Mesenchymal stem cell (in vitro differentiated cells and primary cell): ENCODE measurements around the gene KRTAP21-1.

Experiments used
- DNase-seq: peaks from one replicate; pipeline ENCODE4 v3.0.0-alpha.2; 2013
- H2AFZ ChIP-seq: one replicate; pipeline ENCODE4 v1.6.1; 2013; ENCODE audit warnings: low read depth, mild to moderate bottlenecking, control low read depth, inconsistent platforms, low read length, moderate library complexity
- H2AK5ac ChIP-seq: 2 replicates; pipeline ENCODE4 v1.6.1; 2013; ENCODE audit warnings: low read length, moderate library complexity, mild to moderate bottlenecking, inconsistent platforms; ENCODE audit not compliant: severe bottlenecking
- H2BK120ac ChIP-seq: one replicate; pipeline ENCODE4 v1.6.1; 2013; ENCODE audit warnings: low read depth, mild to moderate bottlenecking, inconsistent platforms, low read length, moderate library complexity
- H2BK12ac ChIP-seq, 2 experiments: one replicate each; pipeline ENCODE4 v1.6.1; 2013; ENCODE audit warnings: inconsistent platforms in 2 of 2, low read length in 2 of 2, mild to moderate bottlenecking in 2 of 2, moderate library complexity in 2 of 2, control low read depth in 1 of 2
- H2BK15ac ChIP-seq: one replicate; pipeline ENCODE4 v1.6.1; 2013; ENCODE audit warnings: mild to moderate bottlenecking, low read depth, inconsistent platforms; ENCODE audit not compliant: poor library complexity, severe bottlenecking
- H2BK5ac ChIP-seq: 2 replicates; pipeline ENCODE4 v1.6.1; 2013; ENCODE audit warnings: low read depth, mild to moderate bottlenecking, low read length, control low read depth, inconsistent platforms; ENCODE audit not compliant: poor library complexity, severe bottlenecking
- H3K14ac ChIP-seq, 2 experiments: one replicate each; pipeline ENCODE4 v1.6.1; 2013; ENCODE audit warnings: inconsistent platforms in 2 of 2, low read length in 2 of 2, control low read depth in 1 of 2, mild to moderate bottlenecking in 1 of 2, moderate library complexity in 1 of 2
- H3K18ac ChIP-seq, 2 experiments: one replicate each; pipeline ENCODE4 v1.6.1; 2013; ENCODE audit warnings: inconsistent platforms in 2 of 2, low read length in 2 of 2, control low read depth in 1 of 2, low read depth in 1 of 2, mild to moderate bottlenecking in 1 of 2
- H3K23ac ChIP-seq, 2 experiments: one replicate each; pipeline ENCODE4 v1.6.1; 2013; ENCODE audit warnings: inconsistent platforms in 2 of 2, low read length in 2 of 2, mild to moderate bottlenecking in 2 of 2, moderate library complexity in 2 of 2, control low read depth in 1 of 2
- H3K27ac ChIP-seq: 2 replicates; pipeline ENCODE4 v1.5.1; 2013; ENCODE audit warnings: mild to moderate bottlenecking, moderate library complexity, low read length, control low read depth, inconsistent platforms; ENCODE audit not compliant: poor library complexity, severe bottlenecking
- H3K27me3 ChIP-seq, 2 experiments: 2 replicates each; pipeline versions ENCODE4 v1.6.1 to v1.7.0; 2013; ENCODE audit warnings: low read length in 2 of 2, mild to moderate bottlenecking in 2 of 2, moderate library complexity in 2 of 2, control low read depth in 1 of 2, inconsistent platforms in 1 of 2; ENCODE audit not compliant: control insufficient read depth in 1 of 2, insufficient read depth in 1 of 2
- H3K36me3 ChIP-seq, 2 experiments: 2 replicates each; pipeline versions ENCODE4 v1.6.1 to v1.7.0; 2013; ENCODE audit warnings: low read length in 2 of 2, control low read depth in 1 of 2, inconsistent platforms in 1 of 2, low read depth in 1 of 2, mild to moderate bottlenecking in 1 of 2; ENCODE audit not compliant: insufficient read depth in 2 of 2, control insufficient read depth in 1 of 2
- H3K4ac ChIP-seq, 2 experiments: one replicate each; pipeline ENCODE4 v1.6.1; 2013; ENCODE audit warnings: inconsistent platforms in 2 of 2, low read length in 2 of 2, mild to moderate bottlenecking in 2 of 2, moderate library complexity in 2 of 2, control low read depth in 1 of 2, low read depth in 1 of 2
- H3K4me1 ChIP-seq: 2 replicates; pipeline ENCODE4 v1.6.1; 2013; ENCODE audit warnings: low read depth, low read length, control low read depth; ENCODE audit not compliant: control insufficient read depth, insufficient read depth
- H3K4me2 ChIP-seq: 2 replicates; pipeline ENCODE4 v1.6.1; 2013; ENCODE audit warnings: low read length, mild to moderate bottlenecking, inconsistent platforms; ENCODE audit not compliant: poor library complexity, severe bottlenecking
- H3K4me3 ChIP-seq, 2 experiments: 2 replicates each; pipeline versions ENCODE4 v1.5.1 to v1.7.0; 2013; ENCODE audit warnings: low read length in 2 of 2, mild to moderate bottlenecking in 2 of 2, control low read depth in 1 of 2, low read depth in 1 of 2; ENCODE audit not compliant: insufficient read depth in 1 of 2
- H3K79me1 ChIP-seq: replicated peaks from 2 replicates; pipeline ENCODE4 v1.6.1; 2013; ENCODE audit warnings: mild to moderate bottlenecking, control low read depth, low read length, inconsistent platforms; ENCODE audit not compliant: poor library complexity, severe bottlenecking
- H3K9ac ChIP-seq: 2 replicates; pipeline ENCODE4 v1.7.0; 2013; ENCODE audit warnings: mild to moderate bottlenecking, low read length, moderate library complexity
- H3K9me3 ChIP-seq: 2 replicates; pipeline ENCODE4 v1.7.0; 2013; ENCODE audit warnings: mild to moderate bottlenecking, low read length; ENCODE audit not compliant: control insufficient read depth
- H4K8ac ChIP-seq: one replicate; pipeline ENCODE4 v1.6.1; 2013; ENCODE audit warnings: inconsistent platforms, mild to moderate bottlenecking, low read length, moderate library complexity
- H4K91ac ChIP-seq: one replicate; pipeline ENCODE4 v1.6.1; 2013; ENCODE audit warnings: mild to moderate bottlenecking, low read length, inconsistent platforms
- WGBS: methylation state at CpG from one replicate; pipeline ENCODE4 v1.1.7; 2013; ENCODE audit warnings: mixed read lengths; 5-methylcytosine and 5-hydroxymethylcytosine counted together

Gene KRTAP21-1

DNA sequence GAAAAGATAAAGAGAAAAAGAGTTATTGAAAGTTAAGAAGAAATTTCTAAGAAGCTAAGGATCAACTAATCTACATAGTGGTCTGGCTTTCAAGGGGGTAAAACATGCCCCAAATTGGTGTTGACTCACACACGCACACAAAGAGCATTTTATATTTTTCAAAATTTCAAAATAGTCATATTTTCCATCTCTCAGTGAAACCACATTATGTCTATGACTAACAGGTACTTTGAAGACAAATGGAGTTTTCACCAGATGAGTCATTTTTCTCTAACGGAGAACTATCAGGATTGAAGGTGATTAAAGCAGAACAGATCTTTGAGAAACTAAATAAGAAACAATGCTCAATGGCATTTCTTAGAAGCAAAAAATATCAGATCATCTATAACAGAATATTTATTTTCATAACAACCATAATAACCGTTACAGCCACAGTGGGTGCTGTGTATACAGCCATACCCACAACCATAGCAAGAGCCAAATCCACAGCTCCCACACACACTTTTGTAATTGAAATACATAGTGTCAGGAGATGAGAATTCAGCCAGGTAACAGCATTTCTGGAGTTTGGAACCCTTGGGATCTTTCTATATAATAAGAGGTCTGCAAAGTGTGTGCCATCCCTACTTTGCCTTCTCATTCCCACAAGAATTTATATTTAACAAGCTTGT, 36.9 kb downstream of the KRTAP21-1 start, which contains the start of gene KRTAP21-3:
Gene KRTAP21-3 (minus strand): TSS at position 539 of the 671 bp plus-strand sequence. CDS start 18 bp downstream, at position 521.
- Histone ChIP-seq H3K23ac (no peak within 1 kb of the TSS), H3K36me3 (no peaks in the 10 kb centered on the region), H3K9ac (no peak within 1 kb of the TSS), H3K18ac (no peak within 1 kb of the TSS), H4K91ac (no peak within 1 kb of the TSS), H3K4me3 (no peak within 1 kb of the TSS), H4K8ac (no peak within 1 kb of the TSS), H2BK12ac (no peak within 1 kb of the TSS), H2BK5ac (no peak within 1 kb of the TSS), H2AFZ (no peak within 1 kb of the TSS), H3K4ac (no peak within 1 kb of the TSS), H2AK5ac (no peak within 1 kb of the TSS), H2BK15ac (no peak within 1 kb of the TSS), H3K4me1 (no peaks in the 10 kb centered on the region), H3K4me2 (no peak within 1 kb of the TSS), H3K27me3 (no peaks in the 10 kb centered on the region), H2BK120ac (no peak within 1 kb of the TSS), H3K27ac (no peak within 1 kb of the TSS), H3K79me1 (no peaks in the 10 kb centered on the region), H3K9me3 (no peaks in the 10 kb centered on the region), H3K14ac (no peak within 1 kb of the TSS)
- DNase-seq = no peak
- 71% methylated on average over 2 of the region's 3 CpGs for WGBS

DNA sequence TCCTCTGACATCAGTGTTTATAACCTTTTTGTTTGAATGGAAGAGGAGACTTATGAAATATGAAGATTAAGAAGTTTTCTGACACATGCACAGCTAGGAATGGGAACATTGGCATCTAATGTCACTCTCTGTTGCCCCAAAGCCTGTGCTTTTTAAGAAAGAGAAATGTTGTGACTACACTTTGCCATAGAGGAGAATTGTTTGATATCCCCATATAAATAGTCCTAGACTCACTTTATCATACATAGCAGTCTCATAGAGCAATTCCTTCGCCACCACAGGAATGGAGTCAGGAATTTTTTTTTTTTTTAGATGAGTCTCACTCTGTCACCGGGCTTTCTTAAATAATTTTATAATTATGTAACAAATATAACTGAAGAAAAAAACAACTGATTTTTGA, 38.1 kb downstream of the KRTAP21-1 start:
- Histone ChIP-seq H2BK120ac (no peak overlapping the region), H3K4me1 (no peaks in the 10 kb centered on the region), H3K27ac (no peak overlapping the region), H2AFZ (no peak overlapping the region), H3K27me3 (no peaks in the 10 kb centered on the region), H4K91ac (no peak overlapping the region), H3K36me3 (no peaks in the 10 kb centered on the region), H3K23ac (no peak overlapping the region), H3K14ac (no peak overlapping the region), H2BK12ac (no peak overlapping the region), H3K9ac (no peak overlapping the region), H2BK15ac (no peak overlapping the region), H3K18ac (no peak overlapping the region), H3K4ac (no peak overlapping the region), H2AK5ac (no peak overlapping the region), H2BK5ac (no peak overlapping the region), H4K8ac (no peak overlapping the region), H3K9me3 (peaks cover 10% of the 10 kb centered on the region), H3K4me3 (no peak overlapping the region), H3K4me2 (no peak overlapping the region), H3K79me1 (no peaks in the 10 kb centered on the region)
- DNase-seq = no peak
- no CpG with 5 or more reads among the region's 2 CpGs for WGBS

DNA sequence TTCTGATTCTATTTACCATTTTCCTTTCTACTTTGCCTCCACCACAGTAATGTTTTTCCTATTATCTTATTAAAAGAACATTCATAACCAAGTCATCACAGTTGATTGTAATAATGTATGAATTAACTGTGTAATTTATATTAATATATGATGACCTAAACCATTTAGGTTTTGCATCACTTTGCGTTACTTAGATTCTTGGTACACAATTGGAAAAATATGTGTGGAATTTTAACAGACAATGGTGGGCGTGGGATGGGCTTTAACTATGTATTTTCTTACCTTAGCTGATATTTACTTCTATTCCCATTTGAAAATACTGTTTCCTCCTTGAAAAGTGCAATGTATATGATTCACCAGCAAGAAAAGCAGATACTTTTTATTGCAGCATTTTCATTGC, 40.3 kb downstream of the KRTAP21-1 start:
- Histone ChIP-seq H4K91ac (no peak overlapping the region), H3K4ac (no peak overlapping the region), H3K9me3 (peaks cover 16% of the 10 kb centered on the region), H3K14ac (no peak overlapping the region), H2BK5ac (no peak overlapping the region), H2AFZ (no peak overlapping the region), H3K9ac (no peak overlapping the region), H2AK5ac (no peak overlapping the region), H2BK15ac (no peak overlapping the region), H3K4me3 (no peak overlapping the region), H4K8ac (no peak overlapping the region), H2BK12ac (no peak overlapping the region), H3K36me3 (no peaks in the 10 kb centered on the region), H2BK120ac (no peak overlapping the region), H3K27ac (no peak overlapping the region), H3K4me1 (no peaks in the 10 kb centered on the region), H3K4me2 (no peak overlapping the region), H3K27me3 (no peaks in the 10 kb centered on the region), H3K23ac (no peak overlapping the region), H3K18ac (no peak overlapping the region), H3K79me1 (no peaks in the 10 kb centered on the region)
- WGBS = 0% methylated on average over 1 of the region's 2 CpGs
- DNase-seq = no peak

- Histone ChIP-seq H2BK5ac (no peak overlapping the region), H3K9me3 (peaks cover 16% of the 10 kb centered on the region), H3K14ac (no peak overlapping the region), H2AK5ac (no peak overlapping the region), H3K4me3 (no peak overlapping the region), H3K27me3 (no peaks in the 10 kb centered on the region), H3K27ac (no peak overlapping the region), H2AFZ (no peak overlapping the region), H3K9ac (no peak overlapping the region), H3K18ac (no peak overlapping the region), H3K36me3 (no peaks in the 10 kb centered on the region), H4K91ac (no peak overlapping the region), H2BK15ac (no peak overlapping the region), H4K8ac (no peak overlapping the region), H3K4ac (no peak overlapping the region), H3K4me1 (no peaks in the 10 kb centered on the region), H2BK120ac (no peak overlapping the region), H3K79me1 (no peaks in the 10 kb centered on the region), H3K4me2 (no peak overlapping the region), H3K23ac (no peak overlapping the region), H2BK12ac (no peak overlapping the region)
- DNase-seq = no peak
- 52% methylated on average over 3 of the region's 3 CpGs for WGBS
These were observed 40.8 kb downstream of the KRTAP21-1 start for GRCh38 chr21:30714456-30714855.
